GM21786 (cell line): ENCODE data around the gene RAPH1.
"Not testable (repeated sequence)": the region's sequence is repeated elsewhere in the genome, so short reads cannot be mapped to it uniquely, and the experiment has no call there.

Experiments used
- ATAC-seq: cut with Tn5 transposase; IDR thresholded peaks from one replicate; pipeline ENCODE4 v1.9.1; 2021; ENCODE audit not compliant: unreplicated experiment

Gene RAPH1

GRCh38 chr2:203549406-203549805 is 14.3 kb upstream of the RAPH1 start:
- ATAC-seq: no peak

DNA sequence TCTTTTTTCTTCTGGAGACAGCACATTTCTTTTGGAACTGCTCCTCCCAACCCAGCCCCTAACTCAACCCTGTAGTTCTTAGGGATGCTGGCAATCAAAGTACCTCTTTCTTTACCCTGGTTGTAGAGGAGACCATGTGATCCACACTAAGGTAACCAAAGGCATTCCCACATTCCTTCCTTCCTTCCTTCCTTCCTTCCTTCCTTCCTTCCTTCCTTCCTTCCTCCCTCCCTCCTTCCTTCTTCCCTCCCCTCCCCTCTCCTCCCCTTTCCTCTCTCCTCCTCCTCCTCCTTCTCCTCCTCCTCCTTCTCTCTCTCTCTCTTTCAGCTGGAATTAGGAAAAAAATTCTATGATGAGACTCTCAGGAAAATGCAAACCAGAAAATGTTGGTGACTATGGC is 13.8 kb upstream of the RAPH1 start:
- no peak for ATAC-seq

DNA sequence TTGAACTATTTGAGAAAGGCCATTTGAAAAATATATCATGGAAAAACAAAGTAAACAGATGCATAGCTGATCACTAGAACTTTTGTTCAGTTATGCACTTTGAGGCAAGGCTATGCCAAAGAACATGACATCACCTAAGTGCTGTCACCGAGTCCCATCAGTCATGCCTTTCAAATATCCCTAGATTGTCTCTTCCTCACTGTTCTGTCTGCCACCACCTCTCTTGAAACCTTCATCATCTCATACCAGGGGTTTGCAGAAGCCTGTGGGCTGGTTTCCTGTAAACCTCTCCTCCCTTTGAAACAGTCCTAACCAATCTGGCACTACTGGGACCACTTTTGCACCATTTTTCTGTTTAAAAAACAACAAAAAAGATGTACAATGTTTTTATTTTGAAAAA is 12.3 kb upstream of the RAPH1 start:
- no peak for ATAC-seq

DNA sequence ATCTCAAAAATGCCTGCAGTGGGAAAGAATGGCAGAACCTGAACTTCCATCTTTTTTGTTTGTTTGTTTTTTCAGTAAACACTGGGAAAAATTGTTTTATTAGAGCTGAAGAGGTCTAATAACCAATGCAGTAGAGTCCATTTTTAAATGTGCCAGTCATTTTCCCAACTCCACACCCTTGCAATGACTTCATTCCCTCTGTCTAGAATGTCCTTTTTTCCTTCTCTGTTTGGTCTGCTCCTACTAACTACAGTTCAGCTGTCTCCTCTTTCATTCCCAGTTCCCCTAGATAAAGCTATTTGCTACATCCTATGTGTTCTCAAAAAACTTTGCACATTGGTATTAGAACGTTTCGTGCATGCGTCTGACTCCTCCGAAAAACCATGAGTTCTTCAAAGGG is 9.3 kb upstream of the RAPH1 start:
- ATAC-seq: no peak

DNA sequence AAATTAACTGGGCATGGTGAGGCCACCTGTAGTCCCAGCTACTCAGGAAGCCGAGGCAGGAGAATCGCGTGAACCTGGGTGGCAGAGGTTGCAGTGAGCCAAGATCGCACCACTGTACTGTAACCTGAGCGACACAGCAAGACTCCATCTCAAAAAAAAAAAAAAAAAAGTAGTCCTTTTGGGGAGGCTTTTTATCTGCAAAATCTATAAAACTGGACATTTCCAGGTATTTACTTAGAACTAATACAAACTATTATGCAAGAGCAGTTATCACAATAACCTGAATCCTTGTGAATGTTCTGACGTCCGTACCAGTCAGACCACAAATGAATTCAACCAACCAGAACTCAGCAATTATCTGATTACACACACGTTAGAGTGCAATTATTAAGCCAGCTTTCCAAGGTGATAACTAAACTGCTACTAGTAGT is 8.8 kb upstream of the RAPH1 start:
- ATAC-seq: no peak

- ATAC-seq: not testable (repeated sequence)
Measured at GRCh38 chr2:203540598-203540997, 5.5 kb upstream of the RAPH1 start.

DNA sequence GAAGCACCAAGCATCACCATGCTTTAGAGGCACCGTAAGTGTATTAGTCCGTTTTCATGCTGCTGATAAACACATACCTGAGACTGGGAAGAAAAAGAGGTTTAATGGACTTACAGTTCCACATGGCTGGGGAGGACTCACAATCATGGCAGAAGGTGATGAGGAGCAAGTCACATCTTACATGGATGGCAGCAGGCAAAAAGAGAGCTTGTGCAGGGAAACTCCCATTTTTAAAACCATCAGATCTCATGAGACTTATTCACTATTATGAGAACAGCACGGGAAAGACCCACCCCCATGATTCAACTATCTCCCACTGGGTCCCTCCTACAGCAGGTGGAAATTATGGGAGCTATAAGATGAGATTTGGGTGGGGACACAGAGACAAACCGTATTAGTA is 3.1 kb upstream of the RAPH1 start:
- not testable (repeated sequence) for ATAC-seq

DNA sequence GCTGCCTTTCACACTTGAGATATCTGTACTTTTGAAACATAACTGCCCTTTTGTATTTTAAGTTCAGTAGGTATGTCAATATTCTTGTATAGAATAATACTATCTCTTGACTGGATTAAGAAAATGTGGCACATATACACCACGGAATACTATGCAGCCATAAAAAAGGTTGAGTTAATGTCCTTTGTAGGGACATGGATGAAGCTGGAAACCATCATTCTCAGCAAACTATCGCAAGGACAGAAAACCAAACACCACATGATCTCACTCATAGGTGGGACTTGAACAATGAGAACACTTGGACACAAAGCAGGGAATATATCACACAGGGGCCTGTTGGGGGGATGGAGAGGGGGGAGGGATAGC is 1.5 kb upstream of the RAPH1 start:
- not testable (repeated sequence) for ATAC-seq

DNA sequence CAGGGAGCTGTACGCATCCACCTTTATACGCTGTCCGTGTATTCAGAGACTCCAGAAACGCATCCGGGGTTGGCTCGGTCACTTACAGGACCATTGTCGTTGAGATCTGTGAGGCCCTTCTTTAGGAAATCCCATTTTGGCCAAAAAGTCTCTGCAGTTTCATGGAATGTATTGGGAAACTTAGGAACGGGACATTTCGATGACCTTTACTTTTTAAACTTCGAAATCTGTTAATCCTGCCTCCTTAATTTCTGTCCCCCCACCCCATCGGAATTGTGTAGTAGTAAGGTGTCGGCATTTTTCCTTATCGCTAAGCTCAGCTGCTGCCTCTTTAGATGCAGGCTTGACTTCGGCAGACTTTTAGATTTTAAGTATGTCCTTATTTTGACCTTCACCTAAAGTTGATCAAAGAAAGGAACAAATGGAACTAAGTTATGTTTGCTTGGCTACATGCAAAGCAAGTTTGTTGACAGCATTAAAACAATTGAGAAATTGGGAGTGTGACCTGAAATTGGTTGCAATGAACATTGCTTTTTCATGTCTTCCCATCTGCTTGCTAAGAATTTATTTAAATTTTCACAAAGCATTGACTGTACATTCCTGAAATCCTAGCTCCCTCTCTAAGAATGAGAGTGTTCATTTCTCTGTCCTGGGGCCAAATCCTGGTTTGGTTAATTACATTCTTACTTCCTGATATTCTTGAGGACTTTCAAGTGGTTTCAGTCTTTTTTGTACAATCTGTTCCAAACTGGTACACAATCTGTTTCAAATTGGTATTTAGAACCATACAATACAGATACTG is 884 bp upstream of the RAPH1 start:
- ATAC-seq: no peak

GRCh38 chr2:203534621-203535077 is 452 bp downstream of the RAPH1 start:
- ATAC-seq: peak; percentile 30

- no peak for ATAC-seq
Measured at GRCh38 chr2:203533676-203534591, 1.2 kb downstream of the RAPH1 start.

DNA sequence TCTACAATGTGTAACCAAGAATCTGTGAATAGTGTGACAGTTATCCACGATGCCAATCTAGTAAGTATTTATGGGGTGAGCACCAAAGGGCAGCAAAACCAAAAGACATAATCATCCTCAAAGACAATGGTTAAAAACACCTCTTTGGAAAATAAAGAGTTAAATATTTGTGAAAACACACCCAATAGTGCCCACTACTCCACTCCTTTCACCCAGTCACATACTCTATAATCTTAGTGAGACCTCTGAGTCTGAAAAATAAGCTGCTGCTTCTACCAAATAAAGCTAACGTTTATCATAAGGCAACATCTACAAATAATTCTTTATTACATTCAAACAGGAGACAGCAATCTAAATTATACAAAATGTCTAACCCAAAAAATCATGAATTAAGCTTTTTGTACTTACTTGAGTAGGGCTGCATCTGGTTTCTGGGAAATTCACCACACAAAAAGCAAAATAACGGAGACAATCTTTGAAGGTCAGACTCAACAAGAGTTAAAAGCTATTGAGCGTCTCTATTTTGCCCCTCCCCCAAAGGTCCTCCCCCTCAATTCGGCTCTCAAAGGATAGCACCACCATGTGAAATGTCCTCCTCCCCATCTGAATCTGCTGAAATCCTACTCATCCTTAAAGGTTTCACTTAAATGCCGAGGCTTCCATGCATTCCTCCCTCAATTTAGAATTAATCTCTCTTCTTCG is 2.0 kb downstream of the RAPH1 start:
- no peak for ATAC-seq

DNA sequence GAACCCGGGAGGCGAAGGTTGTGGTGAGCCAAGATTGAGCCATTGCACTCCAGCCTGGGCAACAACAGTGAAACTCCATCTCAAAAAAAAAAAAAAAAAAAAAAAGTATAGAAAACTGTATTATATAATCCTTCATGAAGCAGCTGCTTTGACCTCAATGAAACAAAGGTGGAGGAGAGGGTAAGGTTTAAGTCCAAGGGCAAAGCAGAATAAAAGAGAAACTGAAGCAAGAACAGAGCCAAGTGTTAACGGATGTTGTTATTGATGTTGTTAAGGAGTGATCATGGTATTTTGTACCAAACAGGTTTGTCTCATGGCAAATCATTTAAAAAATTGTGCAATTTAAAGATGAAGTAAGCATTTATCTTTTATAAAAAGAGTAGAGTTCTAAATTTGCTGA is 7.4 kb downstream of the RAPH1 start:
- no peak for ATAC-seq

GRCh38 chr2:203513268-203513667 is 21.8 kb downstream of the RAPH1 start:
- not testable (repeated sequence) for ATAC-seq

GRCh38 chr2:203510941-203511305 is 24.2 kb downstream of the RAPH1 start:
- no peak for ATAC-seq

- no peak for ATAC-seq
Measured at GRCh38 chr2:203510256-203510940, 24.7 kb downstream of the RAPH1 start.

GRCh38 chr2:203503460-203503859 is 31.6 kb downstream of the RAPH1 start:
- ATAC-seq: not testable (repeated sequence)

GRCh38 chr2:203501873-203502272 is 33.2 kb downstream of the RAPH1 start:
- no peak for ATAC-seq

- ATAC-seq: no peak
Measured at GRCh38 chr2:203500951-203501350, 34.1 kb downstream of the RAPH1 start.

DNA sequence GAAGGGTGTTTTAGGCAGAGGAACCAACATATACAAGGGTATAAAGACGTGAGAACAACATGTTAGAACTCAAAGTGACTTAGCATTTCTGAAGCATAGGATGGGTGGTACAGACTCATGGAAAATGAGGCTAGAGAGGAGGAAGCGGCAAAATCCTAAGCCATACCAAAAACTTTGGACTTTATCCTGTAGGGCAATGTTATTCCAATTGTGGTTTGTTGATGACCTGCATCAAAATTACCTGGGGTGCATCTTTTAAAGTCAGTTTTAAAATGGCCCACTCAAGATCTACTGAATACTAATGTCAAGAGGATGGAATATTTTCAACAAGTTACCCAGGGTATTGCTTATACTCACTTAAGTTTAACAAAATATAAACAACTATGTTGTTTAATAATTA is 34.8 kb downstream of the RAPH1 start:
- ATAC-seq: no peak

DNA sequence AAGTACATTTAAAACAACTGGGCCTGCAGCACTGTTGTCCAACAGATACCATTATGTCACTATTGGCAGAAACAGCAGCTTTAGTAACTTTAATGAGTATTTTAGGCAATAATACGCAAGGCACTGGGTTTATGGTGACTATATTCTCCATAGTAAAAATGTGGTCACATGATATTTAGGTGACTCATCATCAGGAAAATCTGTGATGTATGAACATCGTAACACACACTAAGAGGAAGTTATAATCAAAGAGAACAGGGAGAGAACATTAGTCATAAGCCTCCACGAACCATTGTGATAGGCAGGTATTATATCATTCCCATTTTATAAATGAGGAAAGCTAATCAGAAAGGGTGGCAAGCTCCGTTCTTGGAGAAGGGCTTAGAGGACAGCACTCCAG is 36.9 kb downstream of the RAPH1 start:
- no peak for ATAC-seq
